Prostate gland (tissue), 2 donors: ENCODE data around the gene CDC42EP3. TPM values are rescaled to one million over a fixed set of nuclear protein-coding genes. Genes with fewer than 3 reads are reported as not detected.

Experiments used
- DNase-seq: peaks from one replicate; pipeline ENCODE4 v3.0.0-alpha.2; 2019; ENCODE audit warnings: low spot score
- H3K27ac ChIP-seq, 2 donors: fragments of 200-600 bp; sonication (generic); 2 replicates each; pipeline ENCODE4 v1.5.1; 2017 to 2019
- H3K27me3 ChIP-seq: fragments of 200-600 bp; sonication (generic); replicated peaks from 2 replicates; pipeline ENCODE4 v1.5.1; 2019; ENCODE audit not compliant: insufficient read depth
- H3K36me3 ChIP-seq, 2 donors: fragments of 200-600 bp; sonication (generic); 1 replicate in 1 of 2; 2 replicates in 1 of 2; pipeline versions ENCODE4 v1.5.1 to v1.8.1; 2017 to 2019
- H3K4me1 ChIP-seq: fragments of 200-600 bp; sonication (generic); replicated peaks from 2 replicates; pipeline ENCODE4 v1.5.1; 2019
- H3K4me3 ChIP-seq, 2 donors: fragments of 200-600 bp; sonication (generic); 2 replicates each; pipeline ENCODE4 v1.5.1; 2017 to 2019
- H3K9me3 ChIP-seq: fragments of 200-600 bp; sonication (generic); 2 replicates; pipeline ENCODE4 v1.5.1; 2017
- CTCF ChIP-seq, 4 experiments: fragments of 200-600 bp in 2 of 4; fragments of 450-650 bp in 2 of 4; sonication (generic) in 2 of 4; IDR thresholded peaks; 1 replicate in 3 of 4; 2 replicates in 1 of 4; pipeline ENCODE4 v1.5.1; 2016 to 2019; ENCODE audit warnings: antibody characterized with exemption in 4 of 4, mild to moderate bottlenecking in 2 of 4, moderate library complexity in 2 of 4
- POLR2A ChIP-seq: fragments of 450-650 bp; IDR thresholded peaks from one replicate; pipeline ENCODE4 v1.6.1; 2016; ENCODE audit warnings: antibody characterized with exemption, mild to moderate bottlenecking
- POLR2AphosphoS5 ChIP-seq: sonication (generic); formaldehyde crosslinking; IDR thresholded peaks from one replicate; pipeline ENCODE4 v1.6.1; 2017; ENCODE audit warnings: antibody characterized with exemption
- WGBS: methylation state at CpG from one replicate; pipeline ENCODE4 v1.1.5; 2018; 5-methylcytosine and 5-hydroxymethylcytosine counted together
- intact Hi-C: fragments of 100-400 bp; cut with DNase I; formaldehyde crosslinking; loops from one replicate; pipeline ENCODE4 v1.14.2; 2022
- total RNA-seq, 2 donors: library from RNA; depleted of rRNA; stranded (reverse); fragments of >200 nt; gene quantifications; one replicate each; pipeline ENCODE4 v1.1.0, GENCODE V29; 2016

Gene CDC42EP3
- total RNA-seq, 2 donors from 2014 or later, result 38.5 to 75.5 TPM

- no peaks in the 10 kb centered on the region for H3K9me3 ChIP-seq
These were observed 16.3 kb downstream of the CDC42EP3 start for GRCh38 chr2:37654932-37655841.

GRCh38 chr2:37654419-37654818 is 17.0 kb downstream of the CDC42EP3 start:
- Histone ChIP-seq H3K4me3 (no peak overlapping the region), H3K27ac (peak overlapping the region; percentile 31 to 53), H3K9me3 (no peaks in the 10 kb centered on the region), H3K36me3 (no peaks in the 10 kb centered on the region), H3K27me3 (no peaks in the 10 kb centered on the region), H3K4me1 (peaks cover 16% of the 10 kb centered on the region)
- 42% methylated on average over 8 of the region's 8 CpGs for WGBS
- no peak for DNase-seq
- intact Hi-C loops, result loop anchor here (10.0 kb wide), 1 partner anchor 240 kb away; no protein-coding TSS in a partner anchor
- no peak for TF ChIP-seq POLR2A
- no peak for TF ChIP-seq POLR2AphosphoS5
- TF ChIP-seq CTCF (IDR thresholded peaks at IDR 0.05), result no peak

More at GRCh38 chr2:37654932-37655841, 16.3 kb downstream of the CDC42EP3 start:
- H3K36me3 ChIP-seq, result no peaks in the 10 kb centered on the region
- no peak for TF ChIP-seq POLR2A
- TF ChIP-seq CTCF (IDR thresholded peaks at IDR 0.05), result no peak
- TF ChIP-seq POLR2AphosphoS5, result no peak
- H3K27me3 ChIP-seq, result no peaks in the 10 kb centered on the region
- H3K4me3 ChIP-seq, result no peak overlapping the region
- DNase-seq, result peak; percentile 36
- WGBS, result 29% methylated on average over 7 of the region's 7 CpGs
- intact Hi-C loops, result loop anchor here (10.0 kb wide), 1 partner anchor 240 kb away; no protein-coding TSS in a partner anchor
- H3K4me1 ChIP-seq, result peaks cover 24% of the 10 kb centered on the region
- H3K27ac ChIP-seq, result peak overlapping the region; percentile 31 to 53

GRCh38 chr2:37653805-37654378 is 17.6 kb downstream of the CDC42EP3 start:
- H3K4me1 ChIP-seq, result peaks cover 14% of the 10 kb centered on the region
- no peaks in the 10 kb centered on the region for H3K27me3 ChIP-seq
- TF ChIP-seq CTCF (IDR thresholded peaks at IDR 0.05) (no peak), POLR2A (no peak), POLR2AphosphoS5 (no peak)
- no peaks in the 10 kb centered on the region for H3K9me3 ChIP-seq
- H3K36me3 ChIP-seq, result no peaks in the 10 kb centered on the region
- intact Hi-C loops, result loop anchor here (10.0 kb wide), 1 partner anchor 239 kb away; no protein-coding TSS in a partner anchor
- DNase-seq, result peak; percentile 30
- 50% methylated on average over 14 of the region's 14 CpGs for WGBS
- peak overlapping the region; percentile 31 to 53 for H3K27ac ChIP-seq
- H3K4me3 ChIP-seq, result no peak overlapping the region

- H3K27ac ChIP-seq, result peak overlapping the region; percentile 31 to 53
These were observed 18.3 kb downstream of the CDC42EP3 start for GRCh38 chr2:37653093-37653492.

More at GRCh38 chr2:37653093-37653492, 18.3 kb downstream of the CDC42EP3 start:
- H3K4me1 ChIP-seq, result peaks cover 8% of the 10 kb centered on the region
- no peak for DNase-seq
- H3K9me3 ChIP-seq, result no peaks in the 10 kb centered on the region
- WGBS, result 35% methylated on average over 6 of the region's 6 CpGs
- TF ChIP-seq CTCF (IDR thresholded peaks at IDR 0.05), result no peak
- no peak for TF ChIP-seq POLR2AphosphoS5
- no peak for TF ChIP-seq POLR2A
- H3K36me3 ChIP-seq, result no peaks in the 10 kb centered on the region
- no peaks in the 10 kb centered on the region for H3K27me3 ChIP-seq
- H3K4me3 ChIP-seq, result no peak overlapping the region
- intact Hi-C loops, result loop anchor here (10.0 kb wide), 1 partner anchor 238 kb away; no protein-coding TSS in a partner anchor
